ENCODE results near the gene ASB9. TPM values are rescaled to one million over a fixed set of nuclear protein-coding genes. Genes with fewer than 3 reads are reported as not detected.
A peak's percentile ranks its signal among the peaks of the same experiment; 100 is the strongest.
"Not testable (repeated sequence)": the region's sequence is repeated elsewhere in the genome, so short reads cannot be mapped to it uniquely, and the experiment has no call there.

ASB9 gene
- total and polyA plus RNA-seq, 4 donors: 2.4 to 11.3 (median 2.9) TPM

DNA sequence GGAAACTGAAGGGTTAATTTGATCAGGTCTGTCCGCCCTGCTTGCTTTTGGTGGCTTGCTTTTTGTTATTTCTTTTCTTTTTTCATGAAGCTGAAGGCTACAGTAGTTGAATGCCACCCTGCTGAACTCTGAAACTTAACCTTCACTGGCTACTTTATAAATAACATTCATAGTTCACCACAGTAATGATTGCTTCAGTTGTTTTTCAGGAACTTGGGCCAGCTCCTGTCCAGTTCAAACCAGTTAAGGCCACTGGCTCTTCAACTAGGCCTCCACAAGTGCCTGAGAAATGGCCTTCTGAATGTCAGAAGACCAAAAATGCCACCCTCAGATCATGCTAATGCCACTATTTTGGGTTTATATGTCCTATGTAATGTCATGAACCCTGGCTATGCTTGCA lies 7.7 kb upstream of the ASB9 start (continued):
- TF ChIP-seq GABPA (IDR thresholded peaks at IDR 0.05 in 1 of 2, conservative IDR thresholded peaks at IDR 0.05 in 1 of 2) (no peak), RXRA (IDR thresholded peaks at IDR 0.05) (peak; percentile 56 to 79), FOXA2 (IDR thresholded peaks at IDR 0.05) (no peak)
- TF ChIP-seq, protein P1, sequence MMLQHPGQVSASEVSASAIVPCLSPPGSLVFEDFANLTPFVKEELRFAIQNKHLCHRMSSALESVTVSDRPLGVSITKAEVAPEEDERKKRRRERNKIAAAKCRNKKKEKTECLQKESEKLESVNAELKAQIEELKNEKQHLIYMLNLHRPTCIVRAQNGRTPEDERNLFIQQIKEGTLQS (IDR thresholded peaks at IDR 0.05): no peak

DNA sequence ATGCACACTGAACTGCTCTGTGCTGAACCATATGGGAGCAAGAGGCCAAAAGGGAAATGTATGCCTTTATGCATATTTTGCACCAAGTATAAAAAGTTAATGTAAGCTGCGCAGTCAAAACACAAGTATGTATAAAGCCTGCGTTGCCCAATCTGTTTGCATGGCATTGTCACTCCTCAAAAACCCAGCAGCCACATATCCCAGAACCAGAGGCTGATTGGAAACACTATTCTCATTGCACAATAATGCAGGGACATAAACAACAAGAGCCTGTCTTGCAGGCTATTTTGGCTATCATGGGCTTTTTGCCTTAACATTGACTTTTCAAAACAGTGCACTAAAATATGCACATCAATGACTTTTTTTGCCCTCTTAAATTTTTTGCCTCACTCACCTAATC lies 5.1 kb upstream of the ASB9 start:
- WGBS: 38% methylated on average over 2 of the region's 2 CpGs
- Histone ChIP-seq H3K4me1 (ENCODE audit: control insufficient read depth in 4 of 4, insufficient read depth in 4 of 4, low read length in 3 of 4) (peaks cover under 1 to 15% (median 9%) of the 10 kb centered on the region in 4 donors), H3K27me3 (ENCODE audit: control insufficient read depth in 4 of 4, insufficient read depth in 4 of 4, low read length in 3 of 4) (no peaks in the 10 kb centered on the region), H3K36me3 (ENCODE audit: control insufficient read depth in 4 of 4, insufficient read depth in 3 of 4, low read depth in 1 of 4, low read length in 3 of 4) (no peaks in the 10 kb centered on the region), H3K9ac (ENCODE audit: low read depth in 1 of 2, low read length in 2 of 2) (no peak overlapping the region), H3K9me3 (ENCODE audit: control insufficient read depth in 4 of 4, low read length in 3 of 4) (no peaks in the 10 kb centered on the region), H3K27ac (ENCODE audit: low read depth in 1 of 2, low read length in 2 of 2) (peak overlapping the region in 1 of 2 donors; percentile 50), H3K4me3 (ENCODE audit: low read depth in 1 of 3, low read length in 3 of 3) (no peak overlapping the region)
- TF ChIP-seq, protein P1 (IDR thresholded peaks at IDR 0.05): no peak
- TF ChIP-seq FOXA2 (IDR thresholded peaks at IDR 0.05) (peak; percentile 46), RAD21 (IDR thresholded peaks at IDR 0.05) (no peak), RXRA (IDR thresholded peaks at IDR 0.05) (peak; percentile 8 to 77), SP1 (IDR thresholded peaks at IDR 0.05) (peak; percentile 28), TAF1 (conservative IDR thresholded peaks at IDR 0.05) (no peak), HNF4A (conservative IDR thresholded peaks at IDR 0.05) (peak in 1 of 2 donors; percentile 63), EGR1 (IDR thresholded peaks at IDR 0.05; ENCODE audit: low read depth in 2 of 2) (no peak), HNF4G (IDR thresholded peaks at IDR 0.05) (no peak), YY1 (IDR thresholded peaks at IDR 0.05) (peak; percentile 49), FOXA1 (IDR thresholded peaks at IDR 0.05) (peak; percentile 13)
- TF ChIP-seq, protein P2, sequence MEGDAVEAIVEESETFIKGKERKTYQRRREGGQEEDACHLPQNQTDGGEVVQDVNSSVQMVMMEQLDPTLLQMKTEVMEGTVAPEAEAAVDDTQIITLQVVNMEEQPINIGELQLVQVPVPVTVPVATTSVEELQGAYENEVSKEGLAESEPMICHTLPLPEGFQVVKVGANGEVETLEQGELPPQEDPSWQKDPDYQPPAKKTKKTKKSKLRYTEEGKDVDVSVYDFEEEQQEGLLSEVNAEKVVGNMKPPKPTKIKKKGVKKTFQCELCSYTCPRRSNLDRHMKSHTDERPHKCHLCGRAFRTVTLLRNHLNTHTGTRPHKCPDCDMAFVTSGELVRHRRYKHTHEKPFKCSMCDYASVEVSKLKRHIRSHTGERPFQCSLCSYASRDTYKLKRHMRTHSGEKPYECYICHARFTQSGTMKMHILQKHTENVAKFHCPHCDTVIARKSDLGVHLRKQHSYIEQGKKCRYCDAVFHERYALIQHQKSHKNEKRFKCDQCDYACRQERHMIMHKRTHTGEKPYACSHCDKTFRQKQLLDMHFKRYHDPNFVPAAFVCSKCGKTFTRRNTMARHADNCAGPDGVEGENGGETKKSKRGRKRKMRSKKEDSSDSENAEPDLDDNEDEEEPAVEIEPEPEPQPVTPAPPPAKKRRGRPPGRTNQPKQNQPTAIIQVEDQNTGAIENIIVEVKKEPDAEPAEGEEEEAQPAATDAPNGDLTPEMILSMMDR (IDR thresholded peaks at IDR 0.05; ENCODE audit: low read depth, low read length, missing input control): no peak
- TF ChIP-seq, protein P3, sequence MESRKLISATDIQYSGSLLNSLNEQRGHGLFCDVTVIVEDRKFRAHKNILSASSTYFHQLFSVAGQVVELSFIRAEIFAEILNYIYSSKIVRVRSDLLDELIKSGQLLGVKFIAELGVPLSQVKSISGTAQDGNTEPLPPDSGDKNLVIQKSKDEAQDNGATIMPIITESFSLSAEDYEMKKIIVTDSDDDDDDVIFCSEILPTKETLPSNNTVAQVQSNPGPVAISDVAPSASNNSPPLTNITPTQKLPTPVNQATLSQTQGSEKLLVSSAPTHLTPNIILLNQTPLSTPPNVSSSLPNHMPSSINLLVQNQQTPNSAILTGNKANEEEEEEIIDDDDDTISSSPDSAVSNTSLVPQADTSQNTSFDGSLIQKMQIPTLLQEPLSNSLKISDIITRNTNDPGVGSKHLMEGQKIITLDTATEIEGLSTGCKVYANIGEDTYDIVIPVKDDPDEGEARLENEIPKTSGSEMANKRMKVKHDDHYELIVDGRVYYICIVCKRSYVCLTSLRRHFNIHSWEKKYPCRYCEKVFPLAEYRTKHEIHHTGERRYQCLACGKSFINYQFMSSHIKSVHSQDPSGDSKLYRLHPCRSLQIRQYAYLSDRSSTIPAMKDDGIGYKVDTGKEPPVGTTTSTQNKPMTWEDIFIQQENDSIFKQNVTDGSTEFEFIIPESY (IDR thresholded peaks at IDR 0.05): peak; percentile 55
- TF ChIP-seq, protein P4, sequence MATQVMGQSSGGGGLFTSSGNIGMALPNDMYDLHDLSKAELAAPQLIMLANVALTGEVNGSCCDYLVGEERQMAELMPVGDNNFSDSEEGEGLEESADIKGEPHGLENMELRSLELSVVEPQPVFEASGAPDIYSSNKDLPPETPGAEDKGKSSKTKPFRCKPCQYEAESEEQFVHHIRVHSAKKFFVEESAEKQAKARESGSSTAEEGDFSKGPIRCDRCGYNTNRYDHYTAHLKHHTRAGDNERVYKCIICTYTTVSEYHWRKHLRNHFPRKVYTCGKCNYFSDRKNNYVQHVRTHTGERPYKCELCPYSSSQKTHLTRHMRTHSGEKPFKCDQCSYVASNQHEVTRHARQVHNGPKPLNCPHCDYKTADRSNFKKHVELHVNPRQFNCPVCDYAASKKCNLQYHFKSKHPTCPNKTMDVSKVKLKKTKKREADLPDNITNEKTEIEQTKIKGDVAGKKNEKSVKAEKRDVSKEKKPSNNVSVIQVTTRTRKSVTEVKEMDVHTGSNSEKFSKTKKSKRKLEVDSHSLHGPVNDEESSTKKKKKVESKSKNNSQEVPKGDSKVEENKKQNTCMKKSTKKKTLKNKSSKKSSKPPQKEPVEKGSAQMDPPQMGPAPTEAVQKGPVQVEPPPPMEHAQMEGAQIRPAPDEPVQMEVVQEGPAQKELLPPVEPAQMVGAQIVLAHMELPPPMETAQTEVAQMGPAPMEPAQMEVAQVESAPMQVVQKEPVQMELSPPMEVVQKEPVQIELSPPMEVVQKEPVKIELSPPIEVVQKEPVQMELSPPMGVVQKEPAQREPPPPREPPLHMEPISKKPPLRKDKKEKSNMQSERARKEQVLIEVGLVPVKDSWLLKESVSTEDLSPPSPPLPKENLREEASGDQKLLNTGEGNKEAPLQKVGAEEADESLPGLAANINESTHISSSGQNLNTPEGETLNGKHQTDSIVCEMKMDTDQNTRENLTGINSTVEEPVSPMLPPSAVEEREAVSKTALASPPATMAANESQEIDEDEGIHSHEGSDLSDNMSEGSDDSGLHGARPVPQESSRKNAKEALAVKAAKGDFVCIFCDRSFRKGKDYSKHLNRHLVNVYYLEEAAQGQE (IDR thresholded peaks at IDR 0.05): peak; percentile 45
- TF ChIP-seq, protein P5, sequence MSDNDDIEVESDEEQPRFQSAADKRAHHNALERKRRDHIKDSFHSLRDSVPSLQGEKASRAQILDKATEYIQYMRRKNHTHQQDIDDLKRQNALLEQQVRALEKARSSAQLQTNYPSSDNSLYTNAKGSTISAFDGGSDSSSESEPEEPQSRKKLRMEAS (IDR thresholded peaks at IDR 0.05): no peak
- no peak for DNase-seq (ENCODE audit: low spot score)

DNA sequence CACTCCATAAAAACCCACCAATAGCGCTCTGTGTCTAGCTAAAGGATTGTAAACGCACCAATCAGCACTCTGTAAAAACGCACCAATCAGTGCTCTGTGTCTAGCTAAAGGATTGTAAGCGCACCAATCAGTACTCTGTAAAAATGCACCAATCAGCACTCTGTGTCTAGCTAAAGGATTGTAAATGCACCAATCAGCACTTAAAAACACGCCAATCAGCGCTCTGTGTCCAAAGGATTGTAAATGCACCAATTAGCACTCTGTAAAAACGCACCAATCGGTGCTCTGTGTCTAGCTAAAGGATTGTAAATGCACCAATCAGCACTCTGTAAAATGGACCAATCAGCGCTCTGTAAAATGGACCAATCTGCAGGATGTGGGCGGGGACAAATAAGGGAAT lies 3.4 kb upstream of the ASB9 start:
- peaks cover 4 to 15% (median 9%) of the 10 kb centered on the region in 4 donors for H3K4me1 ChIP-seq (ENCODE audit: control insufficient read depth in 4 of 4, insufficient read depth in 4 of 4, low read length in 3 of 4)
- H3K27me3 ChIP-seq (ENCODE audit: control insufficient read depth in 4 of 4, insufficient read depth in 4 of 4, low read length in 3 of 4); H3K36me3 ChIP-seq (ENCODE audit: control insufficient read depth in 4 of 4, insufficient read depth in 3 of 4, low read depth in 1 of 4, low read length in 3 of 4); H3K27ac ChIP-seq (ENCODE audit: low read depth in 1 of 2, low read length in 2 of 2); H3K9me3 ChIP-seq (ENCODE audit: control insufficient read depth in 4 of 4, low read length in 3 of 4); H3K4me3 ChIP-seq (ENCODE audit: low read depth in 1 of 3, low read length in 3 of 3); H3K9ac ChIP-seq (ENCODE audit: low read depth in 1 of 2, low read length in 2 of 2); DNase-seq (ENCODE audit: low spot score): not testable (repeated sequence)
- whole genome bisulfite sequencing: 96% methylated on average over 10 of the region's 10 CpGs
